K562 (cell line): ENCODE measurements around the gene VPREB3. TPM values are rescaled to one million over a fixed set of nuclear protein-coding genes. Genes with fewer than 3 reads are reported as not detected.

Experiments used
- FUS ChIP-seq: fragments of 200-400 bp; formaldehyde crosslinking; optimal IDR thresholded peaks from 2 replicates; pipeline ENCODE3; 2017; ENCODE audit warnings: low read depth, low read length
- GATAD2B ChIP-seq: fragments of 450-650 bp; IDR thresholded peaks from 2 replicates; pipeline ENCODE4 v1.6.1; 2017; ENCODE audit warnings: mild to moderate bottlenecking, borderline replicate concordance
- NFRKB ChIP-seq: fragments of 450-650 bp; IDR thresholded peaks from 2 replicates; pipeline ENCODE4 v1.6.1; 2016; ENCODE audit warnings: low read depth
- polyA plus RNA-seq, 8 experiments: library from polyadenylated mRNA; depleted of rRNA in 4 of 8; stranded (reverse) in 5 of 8; unstranded in 3 of 8; fragments of >200 nt; fragmentation: Nextera tagmentation in 2 of 8; fragmentation: Illumina TruSeq in 1 of 8; extraction: Ambion mirVana in 2 of 8; extraction: Trizol in 1 of 8; gene quantifications; 2 replicates each; pipeline versions ENCODE4 v1.2.1 to v1.2.3, GENCODE V29; 2011 to 2014; ENCODE audit warnings: inconsistent platforms in 1 of 8, missing spikeins in 1 of 8
- total RNA-seq, 7 experiments: library from RNA; depleted of rRNA in 6 of 7; stranded (reverse); fragments of >200 nt in 6 of 7; fragmentation: Illumina TruSeq in 2 of 7; extraction: Trizol in 2 of 7; gene quantifications; 2 replicates each; pipeline versions ENCODE4 v1.2.1 to v1.2.3, GENCODE V29; 2011 to 2021; ENCODE audit warnings: low replicate concordance in 1 of 7
- TF ChIP-seq, protein P1 (sequence below): fragments of 150-350 bp; conservative IDR thresholded peaks from 2 replicates; pipeline ENCODE4 v1.6.1; 2014; ENCODE audit warnings: low read length
- TF ChIP-seq, protein P2 (sequence below): sonication (generic); formaldehyde crosslinking; IDR thresholded peaks from 2 replicates; pipeline ENCODE4 v1.8.1; 2023; ENCODE audit warnings: missing genetic modification reagents, mild to moderate bottlenecking, borderline replicate concordance
- TF ChIP-seq, protein P3 (sequence below): fragments of 250-450 bp; sonication (Bioruptor Pico); IDR thresholded peaks from 2 replicates; pipeline ENCODE4 v1.8.0; 2022; ENCODE audit warnings: inconsistent platforms

Gene VPREB3
- total and polyA plus RNA-seq, 9 of the 15 experiments (the other 6 are each of a cell fraction or from before 2014, with no cell fraction given), result 0.14 to 0.71 (median 0.20) TPM; not detected in 6

DNA sequence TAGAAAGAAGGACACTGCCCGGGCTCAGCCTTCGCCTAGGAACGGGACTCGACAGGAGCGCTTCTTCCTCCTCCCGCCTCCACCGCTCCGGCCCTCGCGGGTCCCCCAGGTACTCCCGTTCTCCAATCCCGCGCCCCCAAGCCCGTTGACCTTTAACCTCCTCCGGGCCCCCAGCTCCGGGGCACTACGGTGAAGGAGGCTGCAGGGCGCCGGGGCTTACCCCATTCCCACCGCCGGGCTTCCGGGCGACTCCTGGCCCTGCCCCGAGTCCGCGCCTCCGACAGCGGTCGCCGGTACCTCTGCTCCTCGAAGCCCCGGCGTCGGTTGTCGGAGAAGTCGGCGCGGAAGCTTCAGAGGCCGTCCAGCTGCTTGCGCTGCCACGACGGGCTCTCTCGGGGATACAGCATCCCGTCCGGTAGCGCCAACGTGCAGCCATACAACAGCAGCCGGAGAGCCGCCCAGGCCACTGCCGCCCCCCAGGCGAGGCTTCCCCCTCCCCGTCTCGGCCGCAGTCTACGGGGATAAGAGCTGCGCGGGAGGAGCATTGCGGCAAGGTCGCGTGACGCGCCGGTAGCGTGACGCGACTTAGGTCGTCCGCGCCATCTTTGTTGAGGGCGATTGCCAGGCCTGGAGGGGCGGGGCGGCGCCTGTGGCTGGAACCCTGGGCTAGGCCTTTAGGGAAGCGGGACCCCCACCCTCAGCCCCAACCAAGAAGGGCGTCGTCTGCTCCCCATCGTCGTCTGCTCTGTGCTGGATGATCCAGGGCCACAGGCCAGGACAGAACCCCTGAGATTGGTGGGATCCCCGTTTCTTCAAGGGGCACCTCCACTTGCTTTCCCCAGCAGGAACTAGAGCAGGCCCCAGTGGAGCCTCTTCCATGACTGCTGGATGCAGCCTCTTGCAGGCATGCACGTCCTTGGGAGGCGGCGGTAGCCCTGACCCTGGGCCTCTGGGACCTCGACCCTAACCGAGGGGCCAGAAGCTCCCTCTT, 37.1 kb downstream of the VPREB3 start (continued):
- TF ChIP-seq, protein P1, sequence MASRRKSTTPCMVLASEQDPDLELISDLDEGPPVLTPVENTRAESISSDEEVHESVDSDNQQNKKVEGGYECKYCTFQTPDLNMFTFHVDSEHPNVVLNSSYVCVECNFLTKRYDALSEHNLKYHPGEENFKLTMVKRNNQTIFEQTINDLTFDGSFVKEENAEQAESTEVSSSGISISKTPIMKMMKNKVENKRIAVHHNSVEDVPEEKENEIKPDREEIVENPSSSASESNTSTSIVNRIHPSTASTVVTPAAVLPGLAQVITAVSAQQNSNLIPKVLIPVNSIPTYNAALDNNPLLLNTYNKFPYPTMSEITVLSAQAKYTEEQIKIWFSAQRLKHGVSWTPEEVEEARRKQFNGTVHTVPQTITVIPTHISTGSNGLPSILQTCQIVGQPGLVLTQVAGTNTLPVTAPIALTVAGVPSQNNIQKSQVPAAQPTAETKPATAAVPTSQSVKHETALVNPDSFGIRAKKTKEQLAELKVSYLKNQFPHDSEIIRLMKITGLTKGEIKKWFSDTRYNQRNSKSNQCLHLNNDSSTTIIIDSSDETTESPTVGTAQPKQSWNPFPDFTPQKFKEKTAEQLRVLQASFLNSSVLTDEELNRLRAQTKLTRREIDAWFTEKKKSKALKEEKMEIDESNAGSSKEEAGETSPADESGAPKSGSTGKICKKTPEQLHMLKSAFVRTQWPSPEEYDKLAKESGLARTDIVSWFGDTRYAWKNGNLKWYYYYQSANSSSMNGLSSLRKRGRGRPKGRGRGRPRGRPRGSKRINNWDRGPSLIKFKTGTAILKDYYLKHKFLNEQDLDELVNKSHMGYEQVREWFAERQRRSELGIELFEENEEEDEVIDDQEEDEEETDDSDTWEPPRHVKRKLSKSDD, result no peak
- TF ChIP-seq, protein P2, sequence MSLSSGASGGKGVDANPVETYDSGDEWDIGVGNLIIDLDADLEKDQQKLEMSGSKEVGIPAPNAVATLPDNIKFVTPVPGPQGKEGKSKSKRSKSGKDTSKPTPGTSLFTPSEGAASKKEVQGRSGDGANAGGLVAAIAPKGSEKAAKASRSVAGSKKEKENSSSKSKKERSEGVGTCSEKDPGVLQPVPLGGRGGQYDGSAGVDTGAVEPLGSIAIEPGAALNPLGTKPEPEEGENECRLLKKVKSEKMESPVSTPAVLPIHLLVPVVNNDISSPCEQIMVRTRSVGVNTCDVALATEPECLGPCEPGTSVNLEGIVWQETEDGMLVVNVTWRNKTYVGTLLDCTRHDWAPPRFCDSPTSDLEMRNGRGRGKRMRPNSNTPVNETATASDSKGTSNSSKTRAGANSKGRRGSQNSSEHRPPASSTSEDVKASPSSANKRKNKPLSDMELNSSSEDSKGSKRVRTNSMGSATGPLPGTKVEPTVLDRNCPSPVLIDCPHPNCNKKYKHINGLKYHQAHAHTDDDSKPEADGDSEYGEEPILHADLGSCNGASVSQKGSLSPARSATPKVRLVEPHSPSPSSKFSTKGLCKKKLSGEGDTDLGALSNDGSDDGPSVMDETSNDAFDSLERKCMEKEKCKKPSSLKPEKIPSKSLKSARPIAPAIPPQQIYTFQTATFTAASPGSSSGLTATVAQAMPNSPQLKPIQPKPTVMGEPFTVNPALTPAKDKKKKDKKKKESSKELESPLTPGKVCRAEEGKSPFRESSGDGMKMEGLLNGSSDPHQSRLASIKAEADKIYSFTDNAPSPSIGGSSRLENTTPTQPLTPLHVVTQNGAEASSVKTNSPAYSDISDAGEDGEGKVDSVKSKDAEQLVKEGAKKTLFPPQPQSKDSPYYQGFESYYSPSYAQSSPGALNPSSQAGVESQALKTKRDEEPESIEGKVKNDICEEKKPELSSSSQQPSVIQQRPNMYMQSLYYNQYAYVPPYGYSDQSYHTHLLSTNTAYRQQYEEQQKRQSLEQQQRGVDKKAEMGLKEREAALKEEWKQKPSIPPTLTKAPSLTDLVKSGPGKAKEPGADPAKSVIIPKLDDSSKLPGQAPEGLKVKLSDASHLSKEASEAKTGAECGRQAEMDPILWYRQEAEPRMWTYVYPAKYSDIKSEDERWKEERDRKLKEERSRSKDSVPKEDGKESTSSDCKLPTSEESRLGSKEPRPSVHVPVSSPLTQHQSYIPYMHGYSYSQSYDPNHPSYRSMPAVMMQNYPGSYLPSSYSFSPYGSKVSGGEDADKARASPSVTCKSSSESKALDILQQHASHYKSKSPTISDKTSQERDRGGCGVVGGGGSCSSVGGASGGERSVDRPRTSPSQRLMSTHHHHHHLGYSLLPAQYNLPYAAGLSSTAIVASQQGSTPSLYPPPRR, result no peak
- TF ChIP-seq FUS (no peak), NFRKB (no peak), GATAD2B (no peak)
- TF ChIP-seq, protein P3, sequence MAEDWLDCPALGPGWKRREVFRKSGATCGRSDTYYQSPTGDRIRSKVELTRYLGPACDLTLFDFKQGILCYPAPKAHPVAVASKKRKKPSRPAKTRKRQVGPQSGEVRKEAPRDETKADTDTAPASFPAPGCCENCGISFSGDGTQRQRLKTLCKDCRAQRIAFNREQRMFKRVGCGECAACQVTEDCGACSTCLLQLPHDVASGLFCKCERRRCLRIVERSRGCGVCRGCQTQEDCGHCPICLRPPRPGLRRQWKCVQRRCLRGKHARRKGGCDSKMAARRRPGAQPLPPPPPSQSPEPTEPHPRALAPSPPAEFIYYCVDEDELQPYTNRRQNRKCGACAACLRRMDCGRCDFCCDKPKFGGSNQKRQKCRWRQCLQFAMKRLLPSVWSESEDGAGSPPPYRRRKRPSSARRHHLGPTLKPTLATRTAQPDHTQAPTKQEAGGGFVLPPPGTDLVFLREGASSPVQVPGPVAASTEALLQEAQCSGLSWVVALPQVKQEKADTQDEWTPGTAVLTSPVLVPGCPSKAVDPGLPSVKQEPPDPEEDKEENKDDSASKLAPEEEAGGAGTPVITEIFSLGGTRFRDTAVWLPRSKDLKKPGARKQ (CRISPR knock-in tag), result no peak
